Testis (tissue), 2 donors: Measurements from ENCODE around the gene CYP2U1.

Experiments
- POLR2A ChIP-seq: fragments of 450-650 bp; IDR thresholded peaks from one replicate; pipeline ENCODE4 v1.6.1; 2017; ENCODE audit warnings: antibody characterized with exemption, mild to moderate bottlenecking, moderate library complexity
- TF ChIP-seq, protein P1 (sequence below), 3 experiments: fragments of 450-650 bp in 2 of 3; fragments of 200-600 bp in 1 of 3; sonication (generic) in 1 of 3; IDR thresholded peaks; one replicate each; pipeline ENCODE4 v1.5.1; 2016 to 2019; ENCODE audit warnings: antibody characterized with exemption in 3 of 3, mild to moderate bottlenecking in 2 of 3, moderate library complexity in 1 of 3

GRCh38 chr4:107901213-107901934 lies 30.0 kb upstream of the CYP2U1 start:
- no peak for TF ChIP-seq POLR2A
- TF ChIP-seq, protein P1, sequence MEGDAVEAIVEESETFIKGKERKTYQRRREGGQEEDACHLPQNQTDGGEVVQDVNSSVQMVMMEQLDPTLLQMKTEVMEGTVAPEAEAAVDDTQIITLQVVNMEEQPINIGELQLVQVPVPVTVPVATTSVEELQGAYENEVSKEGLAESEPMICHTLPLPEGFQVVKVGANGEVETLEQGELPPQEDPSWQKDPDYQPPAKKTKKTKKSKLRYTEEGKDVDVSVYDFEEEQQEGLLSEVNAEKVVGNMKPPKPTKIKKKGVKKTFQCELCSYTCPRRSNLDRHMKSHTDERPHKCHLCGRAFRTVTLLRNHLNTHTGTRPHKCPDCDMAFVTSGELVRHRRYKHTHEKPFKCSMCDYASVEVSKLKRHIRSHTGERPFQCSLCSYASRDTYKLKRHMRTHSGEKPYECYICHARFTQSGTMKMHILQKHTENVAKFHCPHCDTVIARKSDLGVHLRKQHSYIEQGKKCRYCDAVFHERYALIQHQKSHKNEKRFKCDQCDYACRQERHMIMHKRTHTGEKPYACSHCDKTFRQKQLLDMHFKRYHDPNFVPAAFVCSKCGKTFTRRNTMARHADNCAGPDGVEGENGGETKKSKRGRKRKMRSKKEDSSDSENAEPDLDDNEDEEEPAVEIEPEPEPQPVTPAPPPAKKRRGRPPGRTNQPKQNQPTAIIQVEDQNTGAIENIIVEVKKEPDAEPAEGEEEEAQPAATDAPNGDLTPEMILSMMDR (IDR thresholded peaks at IDR 0.05), result no peak
